Measurements from ENCODE around the gene TSKU.

DNA sequence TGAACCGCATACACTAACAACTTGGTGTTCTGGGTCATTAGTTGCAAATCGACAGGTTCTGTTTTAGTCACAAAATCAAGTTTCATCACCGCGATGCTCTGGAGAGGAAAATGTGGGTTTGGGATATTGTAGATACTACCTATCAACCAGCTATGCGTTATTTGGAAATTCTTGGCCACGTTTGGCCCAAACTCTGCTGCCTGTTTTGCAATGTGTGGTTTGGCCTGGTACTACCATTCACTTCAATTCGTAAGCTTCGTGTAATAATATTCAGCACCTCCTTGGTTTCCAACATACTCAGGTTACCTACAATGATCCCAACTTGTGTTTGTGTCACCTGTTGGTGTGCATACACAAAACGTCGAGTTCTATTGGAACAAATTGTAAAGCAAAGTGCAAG is 61.4 kb downstream of the TSKU start:
- TF ChIP-seq, protein P1, sequence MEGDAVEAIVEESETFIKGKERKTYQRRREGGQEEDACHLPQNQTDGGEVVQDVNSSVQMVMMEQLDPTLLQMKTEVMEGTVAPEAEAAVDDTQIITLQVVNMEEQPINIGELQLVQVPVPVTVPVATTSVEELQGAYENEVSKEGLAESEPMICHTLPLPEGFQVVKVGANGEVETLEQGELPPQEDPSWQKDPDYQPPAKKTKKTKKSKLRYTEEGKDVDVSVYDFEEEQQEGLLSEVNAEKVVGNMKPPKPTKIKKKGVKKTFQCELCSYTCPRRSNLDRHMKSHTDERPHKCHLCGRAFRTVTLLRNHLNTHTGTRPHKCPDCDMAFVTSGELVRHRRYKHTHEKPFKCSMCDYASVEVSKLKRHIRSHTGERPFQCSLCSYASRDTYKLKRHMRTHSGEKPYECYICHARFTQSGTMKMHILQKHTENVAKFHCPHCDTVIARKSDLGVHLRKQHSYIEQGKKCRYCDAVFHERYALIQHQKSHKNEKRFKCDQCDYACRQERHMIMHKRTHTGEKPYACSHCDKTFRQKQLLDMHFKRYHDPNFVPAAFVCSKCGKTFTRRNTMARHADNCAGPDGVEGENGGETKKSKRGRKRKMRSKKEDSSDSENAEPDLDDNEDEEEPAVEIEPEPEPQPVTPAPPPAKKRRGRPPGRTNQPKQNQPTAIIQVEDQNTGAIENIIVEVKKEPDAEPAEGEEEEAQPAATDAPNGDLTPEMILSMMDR (conservative IDR thresholded peaks at IDR 0.05): no peak
- TF ChIP-seq EZH2 (IDR thresholded peaks at IDR 0.05; ENCODE audit: low read depth): no peak
